Measurements from ENCODE around the gene GRM7.

The GRM7 gene

GRCh38 chr3:7172996-7173395, 312.1 kb downstream of the GRM7 start:
- no peak for TF ChIP-seq CTCF (IDR thresholded peaks at IDR 0.05; ENCODE audit: extremely low read depth, insufficient read depth, missing control alignments)
- in situ Hi-C loops (cut with MboI; ENCODE audit: low pct_unique_long_range_greater_than_20kb, low sequenced_read_pairs, unreplicated experiment) = no loop called here
- no peak for DNase-seq (ENCODE audit: low spot score)

GRCh38 chr3:7188551-7188950, 327.6 kb downstream of the GRM7 start:
- no peak for TF ChIP-seq CTCF (IDR thresholded peaks at IDR 0.05; ENCODE audit: extremely low read depth, insufficient read depth, missing control alignments)
- in situ Hi-C loops (cut with MboI; ENCODE audit: low pct_unique_long_range_greater_than_20kb, low sequenced_read_pairs, unreplicated experiment) = no loop called here
- DNase-seq (ENCODE audit: low spot score) = no peak

GRCh38 chr3:7190095-7190494, 329.2 kb downstream of the GRM7 start:
- no peak for DNase-seq (ENCODE audit: low spot score)
- no peak for TF ChIP-seq CTCF (IDR thresholded peaks at IDR 0.05; ENCODE audit: extremely low read depth, insufficient read depth, missing control alignments)
- in situ Hi-C loops (cut with MboI; ENCODE audit: low pct_unique_long_range_greater_than_20kb, low sequenced_read_pairs, unreplicated experiment) = no loop called here

GRCh38 chr3:7193269-7193668, 332.4 kb downstream of the GRM7 start:
- in situ Hi-C loops (cut with MboI; ENCODE audit: low pct_unique_long_range_greater_than_20kb, low sequenced_read_pairs, unreplicated experiment) = no loop called here
- DNase-seq (ENCODE audit: low spot score) = no peak
- no peak for TF ChIP-seq CTCF (IDR thresholded peaks at IDR 0.05; ENCODE audit: extremely low read depth, insufficient read depth, missing control alignments)

- no peak for DNase-seq (ENCODE audit: low spot score)
- in situ Hi-C loops (cut with MboI; ENCODE audit: low pct_unique_long_range_greater_than_20kb, low sequenced_read_pairs, unreplicated experiment) = no loop called here
- no peak for TF ChIP-seq CTCF (IDR thresholded peaks at IDR 0.05; ENCODE audit: extremely low read depth, insufficient read depth, missing control alignments)
These were observed 333.3 kb downstream of the GRM7 start for GRCh38 chr3:7194071-7194835.

- in situ Hi-C loops (cut with MboI; ENCODE audit: low pct_unique_long_range_greater_than_20kb, low sequenced_read_pairs, unreplicated experiment) = no loop called here
- no peak for TF ChIP-seq CTCF (IDR thresholded peaks at IDR 0.05; ENCODE audit: extremely low read depth, insufficient read depth, missing control alignments)
- DNase-seq (ENCODE audit: low spot score) = no peak
These were observed 335.0 kb downstream of the GRM7 start for GRCh38 chr3:7195934-7196333.
